HL-60 (cell line): ENCODE measurements around the gene BIRC7.

Experiments
- CTCF ChIP-seq: IDR thresholded peaks from one replicate; pipeline ENCODE4 v1.5.1; 2011; ENCODE audit warnings: low read length, control low read depth, inconsistent platforms; ENCODE audit not compliant: insufficient read depth
- GABPA ChIP-seq: IDR thresholded peaks from 2 replicates; pipeline ENCODE4 v1.6.1; 2012; ENCODE audit warnings: low read depth
- POLR2AphosphoS5 ChIP-seq: IDR thresholded peaks from 2 replicates; pipeline ENCODE4 v1.6.1; 2012; ENCODE audit warnings: low read depth
- REST ChIP-seq: IDR thresholded peaks from 2 replicates; pipeline ENCODE4 v1.6.1; 2012; ENCODE audit warnings: low read depth; ENCODE audit not compliant: insufficient replicate concordance
- SPI1 ChIP-seq: IDR thresholded peaks from 2 replicates; pipeline ENCODE4 v1.6.1; 2012; ENCODE audit warnings: low read depth, mild to moderate bottlenecking, borderline replicate concordance

- no peak for TF ChIP-seq CTCF
- no peak for TF ChIP-seq POLR2AphosphoS5
- TF ChIP-seq GABPA = no peak
- no peak for TF ChIP-seq REST
- TF ChIP-seq SPI1 = no peak
These were observed 35.1 kb downstream of the BIRC7 start for GRCh38 chr20:63270606-63271325.
